Lower lobe of right lung (tissue), 2 donors: ENCODE results near the gene MRRF. TPM values are rescaled to one million over a fixed set of nuclear protein-coding genes. Genes with fewer than 3 reads are reported as not detected.

Experiments used
- ATAC-seq, 2 donors: fragments of 200-7000 bp; cut with Tn5 transposase; one replicate each; pipeline ENCODE4 v1.9.1; 2020 to 2022; ENCODE audit warnings: mild to moderate bottlenecking in 2 of 2, moderate library complexity in 2 of 2
- DNase-seq: peaks from one replicate; pipeline ENCODE4 v3.0.0-alpha.2; 2020
- H3K27ac ChIP-seq: fragments of 200-600 bp; one replicate; pipeline ENCODE4 v1.8.0; 2022
- H3K27me3 ChIP-seq: fragments of 200-600 bp; one replicate; pipeline ENCODE4 v1.8.0; 2022; ENCODE audit warnings: low read depth
- H3K36me3 ChIP-seq: fragments of 200-600 bp; one replicate; pipeline ENCODE4 v1.8.0; 2022; ENCODE audit warnings: mild to moderate bottlenecking
- H3K4me1 ChIP-seq: fragments of 200-600 bp; one replicate; pipeline ENCODE4 v1.8.0; 2022
- H3K4me3 ChIP-seq: fragments of 200-600 bp; one replicate; pipeline ENCODE4 v1.8.0; 2022; ENCODE audit warnings: mild to moderate bottlenecking
- H3K9me3 ChIP-seq: fragments of 200-600 bp; one replicate; pipeline ENCODE4 v1.8.0; 2022
- intact Hi-C: fragments of 100-400 bp; cut with DNase I; formaldehyde crosslinking; loops from one replicate; pipeline ENCODE4 v1.11.0; 2022
- total RNA-seq: library from RNA; stranded (reverse); fragmentation: NEBNext Ultra II Directional; extraction: Animal tissue kit (Norgen Biotek cat#: 25700); gene quantifications from one replicate; pipeline ENCODE4 v1.2.1, GENCODE V29; 2021
- TF ChIP-seq, protein P1 (sequence below): fragments of 200-600 bp; IDR thresholded peaks from one replicate; pipeline ENCODE4 v1.8.0; 2022; ENCODE audit warnings: antibody characterized with exemption, mild to moderate bottlenecking
- donor health status: DM: no; HTN: yes; CAD: no; lungs with severe emphysema.

MRRF gene
- total RNA-seq, 1 donor from 2014 or later = 30.2 TPM

DNA sequence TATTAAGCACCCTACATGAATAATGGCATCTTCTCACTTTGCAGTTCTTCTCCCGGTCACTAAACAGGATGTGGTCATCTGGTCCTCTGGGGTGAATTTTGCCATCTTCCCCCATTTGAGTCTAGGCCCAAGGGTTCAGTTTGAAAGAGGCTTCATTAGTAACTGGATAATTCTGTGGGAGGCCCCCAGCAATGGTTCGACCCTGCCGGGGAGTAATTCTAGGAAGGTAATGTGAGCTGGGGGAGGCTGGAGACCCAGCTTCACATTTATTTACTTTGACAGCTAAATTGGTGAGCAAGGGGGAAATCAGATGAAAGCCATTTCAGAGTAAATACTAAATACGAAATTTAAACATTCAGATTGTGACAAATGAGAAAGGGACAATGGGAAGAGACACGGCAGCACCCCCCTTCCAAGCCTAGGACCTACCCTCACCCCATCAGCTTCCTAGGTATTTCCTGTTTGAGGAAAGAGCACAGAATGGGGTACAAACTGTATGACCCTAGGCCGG, 31.8 kb upstream of the MRRF start:
- TF ChIP-seq, protein P1, sequence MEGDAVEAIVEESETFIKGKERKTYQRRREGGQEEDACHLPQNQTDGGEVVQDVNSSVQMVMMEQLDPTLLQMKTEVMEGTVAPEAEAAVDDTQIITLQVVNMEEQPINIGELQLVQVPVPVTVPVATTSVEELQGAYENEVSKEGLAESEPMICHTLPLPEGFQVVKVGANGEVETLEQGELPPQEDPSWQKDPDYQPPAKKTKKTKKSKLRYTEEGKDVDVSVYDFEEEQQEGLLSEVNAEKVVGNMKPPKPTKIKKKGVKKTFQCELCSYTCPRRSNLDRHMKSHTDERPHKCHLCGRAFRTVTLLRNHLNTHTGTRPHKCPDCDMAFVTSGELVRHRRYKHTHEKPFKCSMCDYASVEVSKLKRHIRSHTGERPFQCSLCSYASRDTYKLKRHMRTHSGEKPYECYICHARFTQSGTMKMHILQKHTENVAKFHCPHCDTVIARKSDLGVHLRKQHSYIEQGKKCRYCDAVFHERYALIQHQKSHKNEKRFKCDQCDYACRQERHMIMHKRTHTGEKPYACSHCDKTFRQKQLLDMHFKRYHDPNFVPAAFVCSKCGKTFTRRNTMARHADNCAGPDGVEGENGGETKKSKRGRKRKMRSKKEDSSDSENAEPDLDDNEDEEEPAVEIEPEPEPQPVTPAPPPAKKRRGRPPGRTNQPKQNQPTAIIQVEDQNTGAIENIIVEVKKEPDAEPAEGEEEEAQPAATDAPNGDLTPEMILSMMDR = no peak
- no peak for DNase-seq

DNA sequence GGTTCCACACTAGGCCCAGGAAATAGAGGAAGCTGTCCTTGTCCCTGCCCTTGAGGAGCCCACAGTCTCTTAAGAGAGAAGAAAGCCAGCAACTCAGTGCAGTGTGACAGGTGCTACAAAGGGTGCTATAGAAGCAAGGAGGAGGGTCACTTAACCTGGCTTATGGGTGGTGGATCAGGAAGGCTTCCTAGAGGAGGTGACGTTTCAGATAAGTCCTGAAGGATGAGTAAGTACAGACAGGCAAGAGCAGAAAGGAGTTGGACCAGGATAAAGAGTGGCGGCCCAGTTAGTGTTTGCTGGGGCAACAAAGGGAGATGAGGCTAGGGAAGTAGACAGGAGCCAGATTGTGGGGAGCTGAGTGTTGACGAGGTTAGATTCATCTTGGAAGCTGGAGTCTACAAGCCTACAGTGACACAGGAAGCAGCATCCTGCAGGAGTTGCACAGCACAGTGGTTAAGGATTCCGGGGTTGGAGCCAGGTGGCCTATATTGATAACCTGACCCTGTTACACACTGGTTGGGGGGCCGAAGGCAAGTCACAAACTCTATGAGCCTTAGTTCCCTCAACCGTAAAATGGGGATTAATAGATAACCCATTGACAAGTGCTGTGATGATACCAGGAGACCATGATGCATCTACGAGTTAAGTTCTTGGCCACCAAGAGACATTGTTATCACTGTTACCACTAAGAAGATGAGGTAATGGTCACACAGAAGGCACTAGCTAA, 30.5 kb upstream of the MRRF start:
- H3K4me1 ChIP-seq = no peaks in the 10 kb centered on the region
- H3K27me3 ChIP-seq = peaks cover 15% of the 10 kb centered on the region
- no peak for DNase-seq
- peaks cover 6% of the 10 kb centered on the region for H3K36me3 ChIP-seq
- ATAC-seq = no peak
- H3K9me3 ChIP-seq = no peaks in the 10 kb centered on the region
- H3K4me3 ChIP-seq = no peak overlapping the region
- no peak overlapping the region for H3K27ac ChIP-seq
- intact Hi-C loops = no loop called here
- TF ChIP-seq, protein P1 = no peak

More for the DNA sequence above, 31.8 kb upstream of the MRRF start:
- H3K4me3 ChIP-seq = no peak overlapping the region
- intact Hi-C loops = no loop called here
- no peaks in the 10 kb centered on the region for H3K36me3 ChIP-seq
- H3K27me3 ChIP-seq = peaks cover 25% of the 10 kb centered on the region
- ATAC-seq = no peak
- no peaks in the 10 kb centered on the region for H3K9me3 ChIP-seq
- H3K27ac ChIP-seq = no peak overlapping the region
- peaks cover 7% of the 10 kb centered on the region for H3K4me1 ChIP-seq

DNA sequence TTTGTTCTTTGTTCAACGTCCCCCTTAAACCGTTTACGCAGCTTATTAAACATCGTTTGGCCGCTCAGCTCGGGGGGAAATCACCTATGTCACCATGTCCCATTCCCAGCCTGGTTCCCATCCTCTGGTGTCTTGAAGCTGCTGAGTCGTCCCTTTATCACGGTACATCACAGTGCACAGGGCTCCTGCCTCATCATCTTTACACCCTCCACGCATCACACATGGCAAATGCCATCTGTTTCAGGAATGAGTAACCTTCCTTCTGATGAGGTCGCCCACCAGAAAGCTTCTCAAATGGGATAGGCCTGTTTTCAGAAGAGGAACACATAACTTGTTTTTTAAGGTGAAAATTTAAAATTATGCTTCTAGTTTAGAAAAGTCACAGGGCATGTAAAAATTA, 28.0 kb upstream of the MRRF start:
- DNase-seq (no peak), ATAC-seq (no peak)
- no peak overlapping the region for H3K4me3 ChIP-seq
- intact Hi-C loops = no loop called here
- H3K9me3 ChIP-seq = no peaks in the 10 kb centered on the region
- no peaks in the 10 kb centered on the region for H3K4me1 ChIP-seq
- H3K36me3 ChIP-seq = peaks cover 28% of the 10 kb centered on the region
- TF ChIP-seq, protein P1 = no peak
- H3K27ac ChIP-seq = no peak overlapping the region
- no peaks in the 10 kb centered on the region for H3K27me3 ChIP-seq

DNA sequence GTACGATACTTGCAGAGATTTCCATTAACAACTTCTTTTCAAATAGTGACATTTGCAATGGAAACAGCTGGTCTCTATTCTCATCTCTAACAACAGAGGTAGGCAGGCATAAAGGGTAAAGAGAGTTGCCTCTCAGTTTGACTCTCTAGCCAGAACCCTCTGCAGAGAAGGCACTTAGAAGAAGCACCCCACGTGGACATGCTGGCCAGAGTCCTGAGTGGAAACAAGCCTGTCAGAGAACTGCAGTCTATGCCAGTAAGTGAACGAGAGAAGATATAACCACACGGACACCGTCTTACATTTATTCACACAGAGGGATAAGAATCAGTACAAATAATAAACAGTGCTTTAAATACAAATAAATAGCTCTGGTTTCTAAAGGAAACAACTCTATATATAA, 25.0 kb upstream of the MRRF start:
- TF ChIP-seq, protein P1 = no peak
- H3K9me3 ChIP-seq = no peaks in the 10 kb centered on the region
- no peak overlapping the region for H3K4me3 ChIP-seq
- no peak overlapping the region for H3K27ac ChIP-seq
- intact Hi-C loops = no loop called here
- no peaks in the 10 kb centered on the region for H3K27me3 ChIP-seq
- no peak for DNase-seq
- H3K4me1 ChIP-seq = no peaks in the 10 kb centered on the region
- H3K36me3 ChIP-seq = peaks cover 59% of the 10 kb centered on the region
- ATAC-seq = no peak

DNA sequence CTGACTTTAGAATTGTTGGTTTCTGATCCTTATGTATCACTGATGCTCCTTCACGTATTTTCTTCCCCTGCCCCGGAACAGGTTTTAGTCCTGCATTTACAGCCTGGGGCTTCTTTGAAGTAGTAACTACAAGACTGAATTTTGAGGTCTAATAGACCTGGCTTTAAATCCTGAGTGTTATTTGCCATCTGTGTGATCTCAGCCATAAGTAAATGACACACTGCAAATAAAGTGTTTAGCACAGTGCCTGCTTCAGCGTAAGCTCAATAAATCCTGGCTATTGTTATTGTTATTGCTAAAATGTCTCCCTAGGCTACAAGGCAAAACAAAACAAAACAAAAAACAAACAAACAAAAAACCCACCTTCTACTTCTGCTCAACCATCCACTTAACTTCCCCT, 20.3 kb upstream of the MRRF start:
- Histone ChIP-seq H3K9me3 (no peaks in the 10 kb centered on the region), H3K36me3 (peaks cover 99% of the 10 kb centered on the region), H3K27ac (no peak overlapping the region), H3K4me3 (no peak overlapping the region), H3K27me3 (no peaks in the 10 kb centered on the region), H3K4me1 (no peaks in the 10 kb centered on the region)
- TF ChIP-seq, protein P1 = no peak
- DNase-seq (no peak), ATAC-seq (no peak)
- intact Hi-C loops = no loop called here
